GM18861 (cell line): ENCODE data around the gene FBRS.
"Not testable (repeated sequence)": the region's sequence is repeated elsewhere in the genome, so short reads cannot be mapped to it uniquely, and the experiment has no call there.

Experiments
- ATAC-seq: cut with Tn5 transposase; IDR thresholded peaks from one replicate; pipeline ENCODE4 v1.9.1; 2021; ENCODE audit not compliant: unreplicated experiment

The FBRS gene

GRCh38 chr16:30657866-30658730 lies at the start of gene FBRS:
Gene FBRS (plus strand): TSS chr16:30658431. CDS start chr16:30659519, 1,088 bp downstream.
- peak; percentile 56 for ATAC-seq

DNA sequence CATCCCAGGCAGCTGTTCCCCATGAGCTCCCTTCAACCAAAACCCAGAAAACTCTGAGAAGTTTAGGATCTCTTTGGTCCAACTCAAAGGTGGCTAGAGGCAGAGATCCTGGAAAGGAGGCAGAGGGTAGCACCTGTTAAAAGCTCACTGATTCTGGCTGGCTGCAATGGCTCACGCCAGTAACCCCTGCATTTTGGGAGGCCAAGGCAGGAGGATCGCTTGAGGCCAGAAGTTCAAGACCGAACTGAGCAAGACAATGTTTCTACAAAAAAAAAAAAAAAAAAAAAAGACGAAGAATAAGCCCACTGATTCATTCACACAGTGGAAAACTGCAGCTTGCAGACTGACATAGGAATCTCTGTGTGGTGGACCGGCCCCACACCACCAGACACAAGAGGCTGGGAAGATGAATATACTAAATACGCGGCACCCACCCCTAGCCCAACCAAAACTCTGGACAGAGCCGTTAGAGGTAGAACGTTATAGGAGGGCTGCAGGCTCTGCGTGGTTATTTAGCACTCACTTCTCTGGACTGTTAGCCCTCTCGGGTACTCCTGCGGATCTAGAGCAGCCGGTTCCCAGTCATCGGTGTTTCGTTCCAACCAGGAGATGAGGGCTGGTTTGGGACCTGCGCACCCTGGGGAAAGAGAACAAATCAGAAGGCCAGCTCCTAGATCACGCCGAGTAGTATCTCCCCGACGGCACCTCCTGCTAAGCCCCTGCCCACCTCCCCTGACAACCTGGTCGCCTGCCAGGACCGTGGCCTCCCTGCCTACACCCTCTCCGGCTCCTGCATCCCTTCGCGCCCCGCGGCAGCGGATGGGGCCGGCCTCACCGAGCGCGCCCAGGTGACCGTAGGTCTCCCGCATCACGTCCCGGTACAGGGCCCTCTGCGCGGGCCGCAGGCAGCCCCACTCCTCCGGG lies 49.0 kb upstream of the FBRS start:
- no peak for ATAC-seq

DNA sequence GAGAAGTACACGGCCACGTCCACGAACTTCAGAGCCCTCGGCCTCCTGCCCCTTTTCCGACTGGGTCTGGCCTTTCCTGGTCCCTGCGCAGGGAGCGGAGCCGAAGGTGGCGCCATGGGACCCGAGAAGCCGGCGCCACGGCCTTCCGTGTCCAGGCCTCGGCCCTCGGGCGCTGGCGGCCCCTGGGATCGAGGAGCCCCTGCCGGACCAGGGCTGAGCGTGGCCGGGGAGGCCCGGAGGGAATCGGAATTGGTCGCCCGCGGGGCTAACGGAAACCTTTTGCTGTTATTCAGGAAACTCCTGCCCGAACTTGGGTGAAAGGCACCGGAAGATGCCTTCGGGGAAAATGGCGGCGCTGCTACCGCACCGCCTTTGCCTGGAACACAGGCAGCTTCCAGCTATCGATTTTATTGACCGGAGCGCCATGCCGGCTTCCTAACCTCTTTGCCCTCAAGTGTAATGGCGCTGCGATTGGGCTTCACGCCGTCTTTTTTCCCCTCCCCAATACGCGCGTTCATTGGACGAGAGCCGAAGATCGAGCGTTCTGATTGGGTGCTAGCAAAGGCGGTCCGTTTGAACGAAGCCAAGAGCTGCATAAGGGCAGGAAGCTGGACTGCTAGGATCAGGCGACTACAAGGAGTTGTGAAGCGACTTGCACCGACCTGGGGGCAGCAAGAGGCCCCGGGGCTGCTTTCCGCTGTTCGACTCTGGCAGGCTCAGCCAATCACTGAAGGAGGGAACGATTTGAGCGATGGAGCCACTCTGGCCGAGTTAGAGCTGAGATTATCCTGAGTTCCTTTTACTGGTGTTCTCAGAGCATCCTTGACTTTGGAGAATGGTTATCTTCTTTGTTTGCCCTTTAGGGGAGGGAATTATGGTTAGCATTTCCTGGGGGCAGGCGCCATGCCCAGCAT lies 48.0 kb upstream of the FBRS start, which contains the start of gene ZNF689:
ZNF689 (minus strand) TSS at position 464 of the 914 bp plus-strand sequence; CDS start at position 116, 348 bp downstream.
- peak; percentile 69 for ATAC-seq

DNA sequence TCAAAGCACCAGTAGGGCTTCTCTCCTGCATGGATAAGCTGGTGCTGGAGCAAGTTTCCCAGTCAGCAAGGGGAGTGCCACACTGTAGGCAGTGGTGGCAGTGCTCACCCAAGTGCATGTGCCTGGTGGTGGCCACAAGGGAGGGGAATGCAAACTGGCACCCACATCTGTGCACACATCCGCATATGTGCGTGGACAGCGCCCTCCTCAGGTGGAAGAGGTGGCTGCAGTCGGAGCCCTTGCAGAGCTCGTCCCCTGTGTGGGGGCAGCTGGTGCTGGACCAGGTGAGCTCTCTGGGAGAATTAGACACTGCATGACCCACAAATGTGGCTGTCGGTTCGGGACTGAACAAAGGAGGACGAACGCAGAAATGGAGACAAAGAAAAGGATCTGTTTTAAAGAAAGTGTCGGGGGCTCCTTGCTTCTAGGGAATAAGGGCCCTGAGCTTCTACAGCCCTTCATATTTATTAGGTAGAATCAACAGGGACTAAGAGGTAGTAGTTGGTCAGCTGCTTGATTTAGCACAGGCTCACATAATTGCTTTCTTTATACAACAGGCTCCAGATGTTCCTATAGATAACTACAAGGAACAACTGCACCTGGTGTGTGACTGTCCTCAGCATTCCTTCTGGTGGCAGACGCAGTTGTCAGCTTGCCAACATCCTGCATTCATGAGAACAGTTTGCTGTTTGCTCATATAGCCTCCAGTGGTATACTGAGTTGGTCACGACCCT lies 42.7 kb upstream of the FBRS start:
- ATAC-seq = no peak

GRCh38 chr16:30619202-30619601 lies 39.0 kb upstream of the FBRS start:
- no peak for ATAC-seq

DNA sequence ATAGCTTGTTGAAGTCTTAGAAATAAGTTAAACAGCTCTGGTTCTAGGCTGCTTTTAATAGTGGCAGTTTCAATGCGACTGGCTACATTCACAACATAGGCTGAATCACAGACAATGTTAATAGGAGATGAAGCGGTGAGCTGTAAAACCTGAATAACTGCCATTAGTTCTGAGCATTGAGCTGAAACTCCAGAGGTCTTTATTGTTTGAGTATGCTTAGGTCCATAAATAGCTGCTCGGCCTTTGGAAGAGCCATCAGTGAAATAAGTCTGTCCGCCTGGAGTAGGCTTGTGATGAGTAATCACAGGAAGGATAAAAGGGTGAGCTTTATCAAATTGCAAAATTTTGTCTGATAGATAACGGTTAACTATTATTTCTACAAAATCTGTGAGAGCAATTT lies 38.6 kb upstream of the FBRS start:
- no peak for ATAC-seq

DNA sequence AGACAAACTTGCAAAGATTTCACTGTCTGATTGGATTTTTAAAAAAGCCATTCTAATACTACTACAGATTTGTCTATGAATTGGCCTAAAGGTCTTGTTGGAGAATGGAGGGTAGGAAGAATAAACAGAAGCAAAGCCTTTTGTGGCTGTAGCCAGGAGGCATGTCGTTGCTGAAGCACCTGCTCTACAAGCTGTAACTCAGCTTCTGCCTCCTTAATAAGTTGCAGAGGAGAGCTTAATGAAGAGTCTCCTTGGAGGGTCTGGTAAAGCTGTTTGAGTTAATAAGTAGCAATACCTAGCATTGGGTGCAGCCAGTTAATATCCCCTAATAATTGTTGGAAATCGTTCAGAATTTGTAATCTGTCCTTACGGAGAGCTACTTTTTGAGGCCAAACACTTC lies 38.1 kb upstream of the FBRS start:
- ATAC-seq = no peak

- no peak for ATAC-seq
Measured at GRCh38 chr16:30621765-30622164, 36.5 kb upstream of the FBRS start.

- no peak for ATAC-seq
Measured at GRCh38 chr16:30622455-30623032, 35.7 kb upstream of the FBRS start.

GRCh38 chr16:30623536-30624283 lies 34.5 kb upstream of the FBRS start:
- no peak for ATAC-seq

GRCh38 chr16:30626236-30626635 lies 32.0 kb upstream of the FBRS start:
- no peak for ATAC-seq

DNA sequence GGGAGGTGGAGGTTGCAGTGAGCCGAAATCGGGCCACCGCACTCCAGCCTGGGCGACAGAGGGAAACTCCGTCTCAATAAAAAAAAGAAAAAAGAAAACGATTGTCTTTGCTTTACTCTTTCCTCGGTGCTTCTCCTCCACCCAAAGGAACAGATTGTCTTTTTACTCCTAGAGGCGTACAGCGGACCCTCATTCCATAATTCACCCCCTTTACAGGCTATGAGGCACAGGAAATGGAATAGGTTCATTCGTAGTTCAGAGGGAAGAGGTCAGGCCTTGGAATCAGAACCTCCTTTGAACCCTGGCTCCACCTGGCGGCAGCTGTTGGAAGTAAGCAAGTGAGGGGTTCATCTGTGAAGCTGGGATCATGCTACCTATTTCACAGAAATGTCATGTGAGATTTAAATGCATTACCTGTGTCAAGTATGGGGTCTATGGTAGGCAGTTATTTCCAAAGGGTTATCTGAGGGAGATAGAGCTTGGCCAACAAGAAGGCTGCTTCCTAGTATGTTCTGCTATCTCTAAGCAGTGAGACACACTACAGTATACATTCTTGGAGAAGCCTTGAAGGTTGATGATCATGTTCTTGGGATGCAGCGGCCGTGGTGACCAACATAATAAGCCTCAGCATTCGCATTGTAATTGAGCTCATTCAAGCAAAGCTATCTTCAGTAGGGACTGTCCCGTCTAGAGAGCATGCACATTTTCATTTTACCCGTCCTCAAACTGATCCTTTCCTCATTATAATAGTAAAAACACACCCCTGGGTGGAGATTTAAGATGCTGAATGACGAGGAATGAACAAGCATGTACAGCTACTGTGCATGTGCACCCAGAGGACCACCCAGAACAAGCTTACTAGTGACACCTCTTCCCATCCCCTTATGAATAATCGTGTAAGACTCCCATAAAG lies 29.3 kb upstream of the FBRS start:
- no peak for ATAC-seq

GRCh38 chr16:30632454-30632853 lies 25.8 kb upstream of the FBRS start:
- not testable (repeated sequence) for ATAC-seq

DNA sequence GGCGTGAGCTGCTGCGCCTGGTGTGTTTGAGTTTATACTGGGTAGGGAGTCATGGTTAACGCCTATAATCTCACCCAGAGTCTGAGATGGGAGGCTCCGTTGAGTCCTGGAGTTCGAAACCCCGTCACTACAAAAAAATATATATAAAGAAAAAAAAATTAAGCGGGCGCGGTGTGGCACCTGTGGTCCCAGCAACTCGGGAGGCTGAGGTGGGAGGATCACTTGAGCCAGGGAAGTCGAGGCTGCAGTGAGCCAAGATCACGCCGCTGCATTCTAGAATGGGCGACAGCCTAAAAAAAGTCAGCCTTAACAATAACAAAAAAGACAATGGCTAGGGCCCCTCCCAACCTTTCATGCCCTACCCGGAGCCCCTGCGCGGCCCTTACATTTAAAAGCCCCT lies 24.7 kb upstream of the FBRS start:
- no peak for ATAC-seq

- no peak for ATAC-seq
Measured at GRCh38 chr16:30636599-30636998, 21.6 kb upstream of the FBRS start.

- ATAC-seq = not testable (repeated sequence)
Measured at GRCh38 chr16:30637139-30637538, 21.1 kb upstream of the FBRS start.

DNA sequence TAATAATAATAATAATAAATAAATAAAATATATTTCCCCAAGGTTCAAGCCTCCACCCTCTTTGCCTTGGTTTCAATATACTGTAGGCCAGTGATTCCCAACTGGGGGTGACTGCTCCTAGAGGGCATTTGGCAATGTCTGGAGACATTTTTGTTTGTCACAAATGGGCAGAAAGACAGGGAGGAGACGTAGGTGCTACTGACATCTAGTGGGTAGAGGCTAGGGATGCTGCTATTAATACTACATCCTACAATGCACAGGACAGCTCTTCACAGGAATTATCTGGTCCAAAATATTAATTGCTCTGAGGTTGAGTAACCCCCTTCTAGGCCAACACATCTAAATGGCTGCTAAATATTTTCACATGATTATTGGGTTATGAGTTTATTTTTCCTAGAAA lies 20.3 kb upstream of the FBRS start:
- no peak for ATAC-seq
